ENCODE measurements around the gene SRPK2. TPM values are rescaled to one million over a fixed set of nuclear protein-coding genes. Genes with fewer than 3 reads are reported as not detected.
A peak's percentile ranks its signal among the peaks of the same experiment; 100 is the strongest.
"Not testable (repeated sequence)": the region's sequence is repeated elsewhere in the genome, so short reads cannot be mapped to it uniquely, and the experiment has no call there.

Gene SRPK2
- total RNA-seq, 1 experiment from 2014 or later, result 56.9 TPM

GRCh38 chr7:105322655-105323277 is 66.0 kb downstream of the SRPK2 start:
- Histone ChIP-seq H3K9me3 (no peaks in the 10 kb centered on the region), H3K4me3 (no peak overlapping the region), H3K27me3 (no peaks in the 10 kb centered on the region), H3K36me3 (no peaks in the 10 kb centered on the region)
- peak; percentile 51 for DNase-seq

- Histone ChIP-seq H3K36me3 (no peaks in the 10 kb centered on the region), H3K4me3 (no peak overlapping the region), H3K27me3 (no peaks in the 10 kb centered on the region), H3K9me3 (no peaks in the 10 kb centered on the region)
- no peak for DNase-seq
Observed at GRCh38 chr7:105321754-105322455, 66.8 kb downstream of the SRPK2 start.

GRCh38 chr7:105320896-105321295 is 67.8 kb downstream of the SRPK2 start:
- no peaks in the 10 kb centered on the region for H3K27me3 ChIP-seq
- no peak for DNase-seq
- H3K9me3 ChIP-seq, result no peaks in the 10 kb centered on the region
- H3K36me3 ChIP-seq, result no peaks in the 10 kb centered on the region
- H3K4me3 ChIP-seq, result no peak overlapping the region

GRCh38 chr7:105319578-105319977 is 69.1 kb downstream of the SRPK2 start:
- H3K4me3 ChIP-seq, result no peak overlapping the region
- H3K9me3 ChIP-seq, result no peaks in the 10 kb centered on the region
- no peaks in the 10 kb centered on the region for H3K27me3 ChIP-seq
- DNase-seq, result no peak
- no peaks in the 10 kb centered on the region for H3K36me3 ChIP-seq

GRCh38 chr7:105316578-105317344 is 72.0 kb downstream of the SRPK2 start:
- no peaks in the 10 kb centered on the region for H3K36me3 ChIP-seq
- H3K4me3 ChIP-seq, result no peak overlapping the region
- DNase-seq, result no peak
- no peaks in the 10 kb centered on the region for H3K27me3 ChIP-seq
- no peaks in the 10 kb centered on the region for H3K9me3 ChIP-seq

GRCh38 chr7:105315357-105315756 is 73.4 kb downstream of the SRPK2 start:
- H3K4me3 ChIP-seq, result no peak overlapping the region
- no peaks in the 10 kb centered on the region for H3K9me3 ChIP-seq
- no peak for DNase-seq
- no peaks in the 10 kb centered on the region for H3K27me3 ChIP-seq
- no peaks in the 10 kb centered on the region for H3K36me3 ChIP-seq

- no peak for DNase-seq
- Histone ChIP-seq H3K4me3 (no peak overlapping the region), H3K27me3 (no peaks in the 10 kb centered on the region), H3K9me3 (no peaks in the 10 kb centered on the region), H3K36me3 (no peaks in the 10 kb centered on the region)
Observed at GRCh38 chr7:105309235-105310169, 79.2 kb downstream of the SRPK2 start.

GRCh38 chr7:105307163-105307672 is 81.5 kb downstream of the SRPK2 start:
- Histone ChIP-seq H3K36me3 (no peaks in the 10 kb centered on the region), H3K9me3 (no peaks in the 10 kb centered on the region), H3K27me3 (no peaks in the 10 kb centered on the region), H3K4me3 (no peak overlapping the region)
- no peak for DNase-seq

- Histone ChIP-seq H3K27me3 (no peaks in the 10 kb centered on the region), H3K4me3 (no peak overlapping the region), H3K9me3 (no peaks in the 10 kb centered on the region), H3K36me3 (no peaks in the 10 kb centered on the region)
- no peak for DNase-seq
Observed at GRCh38 chr7:105306298-105306748, 82.4 kb downstream of the SRPK2 start.

GRCh38 chr7:105305633-105306032 is 83.1 kb downstream of the SRPK2 start:
- no peak for DNase-seq
- Histone ChIP-seq H3K4me3 (no peak overlapping the region), H3K9me3 (no peaks in the 10 kb centered on the region), H3K36me3 (no peaks in the 10 kb centered on the region), H3K27me3 (no peaks in the 10 kb centered on the region)

GRCh38 chr7:105304040-105304895 is 84.5 kb downstream of the SRPK2 start:
- Histone ChIP-seq H3K36me3 (no peaks in the 10 kb centered on the region), H3K4me3 (peak overlapping the region; percentile 33), H3K9me3 (no peaks in the 10 kb centered on the region), H3K27me3 (no peaks in the 10 kb centered on the region)
- DNase-seq, result peak; percentile 33

GRCh38 chr7:105300587-105300986 is 88.1 kb downstream of the SRPK2 start:
- not testable (repeated sequence) for H3K27me3 ChIP-seq, H3K9me3 ChIP-seq, DNase-seq, H3K4me3 ChIP-seq, H3K36me3 ChIP-seq

GRCh38 chr7:105298439-105298894 is 90.3 kb downstream of the SRPK2 start:
- H3K27me3 ChIP-seq, result no peaks in the 10 kb centered on the region
- no peak for DNase-seq
- no peak overlapping the region for H3K4me3 ChIP-seq
- H3K9me3 ChIP-seq, result no peaks in the 10 kb centered on the region
- no peaks in the 10 kb centered on the region for H3K36me3 ChIP-seq

GRCh38 chr7:105297985-105298384 is 90.7 kb downstream of the SRPK2 start:
- DNase-seq, result no peak

GRCh38 chr7:105297309-105297708 is 91.4 kb downstream of the SRPK2 start:
- no peak for DNase-seq
- H3K9me3 ChIP-seq, result no peaks in the 10 kb centered on the region
- H3K27me3 ChIP-seq, result no peaks in the 10 kb centered on the region
- H3K36me3 ChIP-seq, result no peaks in the 10 kb centered on the region
- H3K4me3 ChIP-seq, result no peak overlapping the region

More at GRCh38 chr7:105297985-105298384, 90.7 kb downstream of the SRPK2 start:
- H3K4me3 ChIP-seq, result no peak overlapping the region
- no peaks in the 10 kb centered on the region for H3K27me3 ChIP-seq
- no peaks in the 10 kb centered on the region for H3K36me3 ChIP-seq
- no peaks in the 10 kb centered on the region for H3K9me3 ChIP-seq
